Choroid plexus epithelial cell (primary cell): ENCODE data around the gene SLC24A3.

Experiments
- DNase-seq: peaks from one replicate; pipeline ENCODE4 v3.0.0-alpha.2; 2010; ENCODE audit warnings: low read depth
- H3K4me3 ChIP-seq: 2 replicates; pipeline ENCODE4 v1.5.1; 2011; ENCODE audit warnings: low read depth, mild to moderate bottlenecking, control low read depth, low read length, moderate library complexity
- CTCF ChIP-seq: conservative IDR thresholded peaks from 2 replicates; pipeline ENCODE4 v1.5.1; 2011; ENCODE audit warnings: low read depth, mild to moderate bottlenecking, control low read depth, inconsistent platforms, low read length, moderate library complexity

SLC24A3 gene

GRCh38 chr20:19466206-19466928 is 253.9 kb downstream of the SLC24A3 start:
- H3K4me3 ChIP-seq, result no peak overlapping the region
- DNase-seq, result no peak
- TF ChIP-seq CTCF, result no peak

GRCh38 chr20:19473216-19473921 is 260.9 kb downstream of the SLC24A3 start:
- no peak overlapping the region for H3K4me3 ChIP-seq
- no peak for DNase-seq
- no peak for TF ChIP-seq CTCF

GRCh38 chr20:19473922-19474286 is 261.5 kb downstream of the SLC24A3 start:
- DNase-seq, result no peak
- TF ChIP-seq CTCF, result no peak
- no peak overlapping the region for H3K4me3 ChIP-seq

DNA sequence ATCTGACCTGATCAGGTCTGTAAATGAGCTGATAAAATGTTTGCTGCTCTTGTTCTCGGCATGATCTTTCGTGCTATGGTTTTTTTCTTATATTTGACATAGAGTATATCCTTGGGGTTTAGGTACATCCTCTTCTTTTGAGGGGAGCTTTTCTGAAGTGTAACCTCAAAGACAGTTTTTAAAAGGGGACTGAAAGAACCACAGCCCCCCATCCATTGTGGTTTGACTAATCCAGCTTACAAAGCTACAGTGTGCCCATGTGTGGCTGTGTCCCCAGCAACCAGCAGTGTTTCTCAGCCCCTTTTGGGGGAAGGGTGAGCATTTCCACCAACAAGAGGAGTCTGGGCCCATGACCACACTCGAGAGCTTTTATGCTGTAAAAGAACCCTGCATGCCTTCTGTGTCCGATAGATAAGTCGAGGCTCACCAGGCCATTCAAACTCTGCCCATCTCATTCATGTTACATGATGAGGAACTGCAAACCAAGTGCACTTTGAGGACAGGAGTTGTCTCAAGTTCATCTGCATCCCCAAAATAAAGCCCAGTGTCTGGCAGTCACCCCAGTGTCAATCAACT is 266.0 kb downstream of the SLC24A3 start:
- no peak overlapping the region for H3K4me3 ChIP-seq
- no peak for TF ChIP-seq CTCF
- no peak for DNase-seq

GRCh38 chr20:19482726-19483125 is 270.3 kb downstream of the SLC24A3 start:
- H3K4me3 ChIP-seq, result no peak overlapping the region
- DNase-seq, result no peak
- TF ChIP-seq CTCF, result no peak

GRCh38 chr20:19483309-19483708 is 270.9 kb downstream of the SLC24A3 start:
- TF ChIP-seq CTCF, result no peak
- H3K4me3 ChIP-seq, result no peak overlapping the region
- no peak for DNase-seq
